ES-I3 (cell line): ENCODE measurements around the gene CPSF2.
"Not testable (repeated sequence)": the region's sequence is repeated elsewhere in the genome, so short reads cannot be mapped to it uniquely, and the experiment has no call there.

ENCODE experiments used
- H3K36me3 ChIP-seq: 2 replicates; pipeline ENCODE4 v1.6.1; 2013; ENCODE audit warnings: mild to moderate bottlenecking, low read length, control low read depth, moderate library complexity; ENCODE audit not compliant: insufficient read depth
- H3K4me1 ChIP-seq: 2 replicates; pipeline ENCODE4 v1.6.1; 2013; ENCODE audit warnings: mild to moderate bottlenecking, control low read depth, low read length; ENCODE audit not compliant: insufficient read depth
- H3K9ac ChIP-seq: 2 replicates; pipeline ENCODE4 v1.6.1; 2013; ENCODE audit warnings: low read depth, mild to moderate bottlenecking, low read length, moderate library complexity
- H3K9me3 ChIP-seq: 2 replicates; pipeline ENCODE4 v1.6.1; 2013; ENCODE audit warnings: mild to moderate bottlenecking, low read length, moderate library complexity; ENCODE audit not compliant: control insufficient read depth, insufficient read depth

CPSF2 gene

DNA sequence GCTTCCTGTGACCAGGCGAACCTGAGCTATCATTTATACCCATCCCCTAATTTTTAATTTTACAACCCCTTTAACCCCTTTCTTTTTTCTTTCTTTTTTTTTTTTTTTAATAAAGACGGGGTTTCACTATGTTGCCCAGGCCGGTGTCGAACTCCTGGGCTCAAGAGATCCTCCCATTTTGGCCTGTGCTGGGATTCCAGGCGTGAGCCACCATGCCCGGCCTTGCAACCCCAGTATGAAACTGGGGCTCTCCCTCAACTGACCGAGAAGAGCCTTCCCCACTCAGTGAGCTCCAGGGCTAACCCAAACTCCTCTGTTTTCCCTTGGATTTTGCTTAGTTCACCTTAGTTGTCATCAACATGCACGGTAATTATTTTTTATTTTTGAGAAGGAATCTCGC lies 992 bp downstream of the CPSF2 start:
- H3K9ac ChIP-seq: peak overlapping the region; percentile 99
- H3K36me3 ChIP-seq: peaks cover 6% of the 10 kb centered on the region; the same call in 1 of the 2 replicates
- H3K4me1 ChIP-seq: peaks cover 4% of the 10 kb centered on the region; the same call in 1 of the 2 replicates
- no peaks in the 10 kb centered on the region for H3K9me3 ChIP-seq

DNA sequence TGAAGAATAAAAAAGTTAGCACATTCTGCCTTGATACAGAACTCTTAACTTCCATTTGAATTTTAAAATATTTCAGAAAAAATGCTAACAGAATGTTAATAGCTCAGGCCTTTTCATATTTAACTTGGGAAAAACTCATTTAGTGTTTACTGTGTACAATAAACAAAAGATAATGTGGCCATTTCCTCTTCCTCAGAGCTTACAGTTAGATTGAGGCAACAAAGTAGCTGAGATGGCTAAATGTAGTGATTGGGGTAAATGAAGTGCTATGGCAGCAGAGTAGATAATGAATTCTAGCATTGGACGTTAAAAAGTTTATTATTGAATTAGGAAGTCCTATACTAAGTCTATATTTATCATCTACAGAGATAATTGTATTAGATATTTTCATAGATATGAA lies 12.7 kb downstream of the CPSF2 start:
- no peaks in the 10 kb centered on the region for H3K4me1 ChIP-seq
- no peak overlapping the region for H3K9ac ChIP-seq
- H3K9me3 ChIP-seq: no peaks in the 10 kb centered on the region
- peaks cover 16% of the 10 kb centered on the region for H3K36me3 ChIP-seq

DNA sequence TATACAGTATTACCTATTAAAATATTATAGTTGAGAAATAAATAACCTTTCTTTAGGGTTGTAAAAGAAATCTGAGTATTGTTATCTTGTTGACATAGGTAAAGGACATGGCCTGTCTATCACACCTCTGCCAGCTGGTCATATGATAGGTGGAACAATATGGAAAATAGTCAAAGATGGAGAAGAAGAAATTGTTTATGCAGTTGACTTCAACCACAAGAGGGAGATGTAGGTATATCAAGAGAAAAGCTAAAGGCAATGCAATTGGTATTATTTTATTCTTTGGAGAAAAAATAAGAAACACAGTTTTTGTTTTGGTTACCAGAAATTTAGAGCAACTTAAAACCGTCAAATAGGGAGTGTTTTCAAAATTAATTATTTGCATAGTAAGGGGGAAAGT lies 13.5 kb downstream of the CPSF2 start:
- H3K9me3 ChIP-seq: no peaks in the 10 kb centered on the region
- no peak overlapping the region for H3K9ac ChIP-seq
- peaks cover 16% of the 10 kb centered on the region for H3K36me3 ChIP-seq
- H3K4me1 ChIP-seq: no peaks in the 10 kb centered on the region

DNA sequence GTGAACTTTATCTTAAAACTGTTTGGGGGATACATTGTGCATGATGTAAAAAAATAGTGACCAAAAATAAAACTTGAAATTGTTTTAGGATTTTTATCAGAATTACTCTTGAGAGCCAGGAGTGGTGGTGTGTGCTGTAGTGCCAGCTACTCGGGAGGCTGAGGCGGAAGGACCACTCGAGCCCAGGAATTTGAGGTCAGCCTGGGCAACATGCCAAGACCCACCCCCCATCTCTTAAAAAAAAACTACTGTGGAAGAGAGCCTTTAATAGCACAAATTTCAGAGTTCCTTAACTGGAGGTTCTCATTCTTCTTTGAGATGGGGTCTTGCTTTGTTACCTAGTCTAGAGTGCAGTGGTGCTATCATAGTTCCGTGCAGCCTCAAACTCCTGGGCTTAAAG lies 21.5 kb downstream of the CPSF2 start:
- H3K9ac ChIP-seq: no peak overlapping the region
- H3K4me1 ChIP-seq: no peaks in the 10 kb centered on the region
- peaks cover 32% of the 10 kb centered on the region for H3K36me3 ChIP-seq
- H3K9me3 ChIP-seq: no peaks in the 10 kb centered on the region

- H3K4me1 ChIP-seq: no peaks in the 10 kb centered on the region
- H3K9ac ChIP-seq: no peak overlapping the region
- H3K9me3 ChIP-seq: no peaks in the 10 kb centered on the region
- peaks cover 31% of the 10 kb centered on the region for H3K36me3 ChIP-seq
Measured at GRCh38 chr14:92143962-92144361, 22.2 kb downstream of the CPSF2 start.

GRCh38 chr14:92144708-92145107 lies 22.9 kb downstream of the CPSF2 start:
- no peak overlapping the region for H3K9ac ChIP-seq
- peaks cover 31% of the 10 kb centered on the region for H3K36me3 ChIP-seq
- no peaks in the 10 kb centered on the region for H3K4me1 ChIP-seq
- H3K9me3 ChIP-seq: no peaks in the 10 kb centered on the region

GRCh38 chr14:92153581-92153980 lies 31.8 kb downstream of the CPSF2 start:
- Histone ChIP-seq H3K9me3 (no peaks in the 10 kb centered on the region), H3K36me3 (peaks cover 27% of the 10 kb centered on the region)

GRCh38 chr14:92154283-92154942 lies 32.6 kb downstream of the CPSF2 start:
- peaks cover 28% of the 10 kb centered on the region for H3K36me3 ChIP-seq
- H3K4me1 ChIP-seq: no peaks in the 10 kb centered on the region
- no peaks in the 10 kb centered on the region for H3K9me3 ChIP-seq
- no peak overlapping the region for H3K9ac ChIP-seq

More at GRCh38 chr14:92153581-92153980, 31.8 kb downstream of the CPSF2 start:
- Histone ChIP-seq H3K9ac (no peak overlapping the region), H3K4me1 (no peaks in the 10 kb centered on the region)

GRCh38 chr14:92160619-92161018 lies 38.9 kb downstream of the CPSF2 start:
- Histone ChIP-seq H3K9me3 (peaks cover 3% of the 10 kb centered on the region), H3K4me1 (no peaks in the 10 kb centered on the region), H3K36me3 (peaks cover 26% of the 10 kb centered on the region), H3K9ac (no peak overlapping the region)

DNA sequence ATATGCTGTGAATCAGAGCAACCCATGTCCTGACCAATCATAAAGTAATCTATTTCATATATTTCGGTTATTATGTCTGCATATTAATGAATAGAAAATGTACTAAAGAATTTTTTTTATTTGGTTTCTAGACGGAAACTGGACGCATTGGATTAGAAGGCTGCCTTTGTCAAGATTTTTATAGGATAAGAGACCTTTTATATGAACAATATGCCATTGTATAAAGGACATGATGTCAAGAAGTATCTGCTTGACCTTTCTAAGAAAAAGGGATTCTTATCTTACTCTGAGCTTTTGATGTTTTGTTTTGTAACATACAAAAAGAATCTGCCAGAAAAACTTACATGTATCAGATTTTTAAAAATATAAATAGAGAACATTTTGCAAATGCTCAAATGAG lies 39.8 kb downstream of the CPSF2 start:
- Histone ChIP-seq H3K36me3 (peaks cover 25% of the 10 kb centered on the region), H3K4me1 (no peaks in the 10 kb centered on the region), H3K9me3 (peaks cover 6% of the 10 kb centered on the region), H3K9ac (no peak overlapping the region)

DNA sequence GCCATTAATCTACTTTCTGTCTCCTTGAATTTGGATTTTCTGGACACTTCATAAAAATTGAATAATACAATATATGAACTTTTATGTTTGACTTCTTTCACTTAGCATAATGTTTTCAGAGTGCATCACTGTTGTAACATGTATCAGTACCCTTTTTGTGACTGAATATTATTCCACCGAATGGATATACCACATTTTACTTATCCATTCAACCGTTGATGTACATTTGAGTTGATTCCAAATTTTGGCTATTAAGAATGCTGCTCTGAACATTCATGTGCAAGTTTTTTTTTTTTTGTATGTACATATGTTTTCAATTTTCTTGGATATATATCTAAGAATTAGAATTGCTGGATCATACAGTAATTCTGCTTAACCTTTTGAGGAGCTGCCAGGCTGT lies 43.2 kb downstream of the CPSF2 start:
- Histone ChIP-seq H3K36me3 (peaks cover 14% of the 10 kb centered on the region), H3K4me1 (no peaks in the 10 kb centered on the region), H3K9ac (no peak overlapping the region), H3K9me3 (peaks cover 6% of the 10 kb centered on the region)

GRCh38 chr14:92173668-92174067 lies 51.9 kb downstream of the CPSF2 start:
- no peak overlapping the region for H3K9ac ChIP-seq
- H3K9me3 ChIP-seq: no peaks in the 10 kb centered on the region
- no peaks in the 10 kb centered on the region for H3K36me3 ChIP-seq
- H3K4me1 ChIP-seq: no peaks in the 10 kb centered on the region

- Histone ChIP-seq H3K9ac (no peak overlapping the region), H3K9me3 (no peaks in the 10 kb centered on the region), H3K4me1 (no peaks in the 10 kb centered on the region), H3K36me3 (no peaks in the 10 kb centered on the region)
Measured at GRCh38 chr14:92175811-92176210, 54.0 kb downstream of the CPSF2 start.

DNA sequence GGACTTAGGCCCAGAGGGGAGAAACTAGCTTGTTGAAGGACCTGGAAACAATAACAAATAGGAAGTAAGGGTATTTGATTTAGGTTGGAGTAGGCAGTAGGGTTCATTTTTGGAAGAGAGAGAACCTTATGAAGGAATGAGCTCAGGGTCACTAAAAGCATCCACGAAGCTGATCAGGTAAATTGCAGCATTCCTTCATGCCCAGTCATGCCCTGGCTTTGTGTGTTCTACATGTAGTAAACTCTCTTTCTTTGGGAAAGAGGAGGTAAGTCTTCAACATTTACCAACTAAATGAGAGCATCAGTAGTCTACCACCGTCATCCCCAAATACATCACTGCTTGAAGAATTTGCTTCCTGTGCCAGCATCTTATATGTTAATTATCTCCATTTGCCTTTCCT lies 54.7 kb downstream of the CPSF2 start:
- no peaks in the 10 kb centered on the region for H3K36me3 ChIP-seq
- H3K9me3 ChIP-seq: no peaks in the 10 kb centered on the region
- no peaks in the 10 kb centered on the region for H3K4me1 ChIP-seq
- no peak overlapping the region for H3K9ac ChIP-seq

- not testable (repeated sequence) for H3K4me1 ChIP-seq, H3K36me3 ChIP-seq, H3K9me3 ChIP-seq, H3K9ac ChIP-seq
Measured at GRCh38 chr14:92179178-92179577, 57.4 kb downstream of the CPSF2 start.

DNA sequence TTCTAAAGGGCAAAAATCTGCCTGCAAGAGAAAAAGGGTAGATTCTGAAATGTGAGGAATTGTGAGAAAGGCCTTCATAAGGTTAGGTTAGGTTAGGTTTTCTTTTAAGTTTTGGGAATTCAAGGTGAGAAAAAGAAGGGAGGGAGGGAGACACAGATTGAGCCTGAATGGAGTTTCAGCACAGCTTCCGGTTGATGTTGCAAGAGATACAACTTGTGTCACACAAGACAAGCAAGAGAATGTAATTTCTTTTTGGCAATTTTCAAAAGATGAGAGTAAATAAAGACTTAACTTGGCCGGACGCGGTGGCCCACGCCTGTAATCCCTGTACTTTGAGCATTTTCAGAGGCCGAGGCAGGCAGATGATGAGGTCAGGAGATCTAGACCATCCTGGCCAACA lies 63.8 kb downstream of the CPSF2 start:
- no peak overlapping the region for H3K9ac ChIP-seq
- H3K36me3 ChIP-seq: no peaks in the 10 kb centered on the region
- no peaks in the 10 kb centered on the region for H3K4me1 ChIP-seq
- peaks cover 8% of the 10 kb centered on the region for H3K9me3 ChIP-seq
